Activated CD8-positive, alpha-beta memory T cell treated with anti-CD3 and anti-CD28 coated beads for 1 hour (primary cell): ENCODE measurements around the gene STK32B.

Experiments used
- DNase-seq, 2 donors: peaks; one replicate each; pipeline ENCODE4 v3.0.0-alpha.2; 2020; ENCODE audit warnings: low read depth in 1 of 2; ENCODE audit errors: extremely low read depth in 1 of 2

The STK32B gene

GRCh38 chr4:5120468-5120867 is 69.2 kb downstream of the STK32B start:
- no peak for DNase-seq

- no peak for DNase-seq
These were observed 70.8 kb downstream of the STK32B start for GRCh38 chr4:5122114-5122513.

- no peak for DNase-seq
These were observed 73.6 kb downstream of the STK32B start for GRCh38 chr4:5124876-5125275.

- no peak for DNase-seq
These were observed 74.0 kb downstream of the STK32B start for GRCh38 chr4:5125321-5125720.

- no peak for DNase-seq
These were observed 75.0 kb downstream of the STK32B start for GRCh38 chr4:5126231-5126630.

GRCh38 chr4:5126857-5127256 is 75.6 kb downstream of the STK32B start:
- DNase-seq, result no peak

- DNase-seq, result no peak
These were observed 76.3 kb downstream of the STK32B start for GRCh38 chr4:5127556-5127955.

GRCh38 chr4:5128569-5128968 is 77.3 kb downstream of the STK32B start:
- no peak for DNase-seq

GRCh38 chr4:5133201-5133600 is 81.9 kb downstream of the STK32B start:
- no peak for DNase-seq

- DNase-seq, result no peak
These were observed 82.8 kb downstream of the STK32B start for GRCh38 chr4:5133933-5134594.

GRCh38 chr4:5134620-5135019 is 83.3 kb downstream of the STK32B start:
- no peak for DNase-seq

- DNase-seq, result no peak
These were observed 85.9 kb downstream of the STK32B start for GRCh38 chr4:5137226-5137625.

GRCh38 chr4:5137927-5138326 is 86.6 kb downstream of the STK32B start:
- no peak for DNase-seq

GRCh38 chr4:5138389-5138788 is 87.1 kb downstream of the STK32B start:
- DNase-seq, result no peak

GRCh38 chr4:5139141-5139540 is 87.9 kb downstream of the STK32B start:
- no peak for DNase-seq

GRCh38 chr4:5141802-5142201 is 90.5 kb downstream of the STK32B start:
- DNase-seq, result no peak

GRCh38 chr4:5142726-5143125 is 91.4 kb downstream of the STK32B start:
- DNase-seq, result no peak

- no peak for DNase-seq
These were observed 92.1 kb downstream of the STK32B start for GRCh38 chr4:5143306-5143861.

- no peak for DNase-seq
These were observed 92.7 kb downstream of the STK32B start for GRCh38 chr4:5143940-5144339.

- DNase-seq, result no peak
These were observed 93.1 kb downstream of the STK32B start for GRCh38 chr4:5144384-5144783.

GRCh38 chr4:5146248-5146647 is 95.0 kb downstream of the STK32B start:
- DNase-seq, result no peak

GRCh38 chr4:5152521-5152920 is 101.2 kb downstream of the STK32B start:
- no peak for DNase-seq

- DNase-seq, result no peak
These were observed 105.4 kb downstream of the STK32B start for GRCh38 chr4:5156682-5157081.
